Effector memory CD4-positive, alpha-beta T cell (primary cell): Measurements from ENCODE around the gene PRPSAP2.

ENCODE experiments used
- DNase-seq, 3 donors: peaks; one replicate each; pipeline ENCODE4 v3.0.0-alpha.2; 2020
- H3K27ac ChIP-seq: 2 replicates; pipeline ENCODE4 v1.7.0; 2013; ENCODE audit warnings: mild to moderate bottlenecking, low read length, moderate library complexity; ENCODE audit not compliant: insufficient read depth, poor library complexity, severe bottlenecking
- H3K27me3 ChIP-seq: replicated peaks from 2 replicates; pipeline ENCODE4 v1.7.0; 2013; ENCODE audit warnings: mild to moderate bottlenecking, low read length; ENCODE audit not compliant: insufficient read depth, control insufficient read depth, poor library complexity, severe bottlenecking
- H3K36me3 ChIP-seq: 2 replicates; pipeline ENCODE4 v1.7.0; 2013; ENCODE audit warnings: mild to moderate bottlenecking, low read length, moderate library complexity; ENCODE audit not compliant: control insufficient read depth, insufficient read depth
- H3K4me1 ChIP-seq: 2 replicates; pipeline ENCODE4 v1.7.0; 2013; ENCODE audit warnings: low read length, mild to moderate bottlenecking; ENCODE audit not compliant: control insufficient read depth, insufficient read depth, poor library complexity, severe bottlenecking
- H3K4me3 ChIP-seq: 2 replicates; pipeline ENCODE4 v1.7.0; 2013; ENCODE audit warnings: low read length, low read depth, mild to moderate bottlenecking; ENCODE audit not compliant: insufficient read depth, poor library complexity, severe bottlenecking
- H3K9me3 ChIP-seq: 2 replicates; pipeline ENCODE4 v1.7.0; 2013; ENCODE audit warnings: mild to moderate bottlenecking, low read length, moderate library complexity; ENCODE audit not compliant: control insufficient read depth

The PRPSAP2 gene

DNA sequence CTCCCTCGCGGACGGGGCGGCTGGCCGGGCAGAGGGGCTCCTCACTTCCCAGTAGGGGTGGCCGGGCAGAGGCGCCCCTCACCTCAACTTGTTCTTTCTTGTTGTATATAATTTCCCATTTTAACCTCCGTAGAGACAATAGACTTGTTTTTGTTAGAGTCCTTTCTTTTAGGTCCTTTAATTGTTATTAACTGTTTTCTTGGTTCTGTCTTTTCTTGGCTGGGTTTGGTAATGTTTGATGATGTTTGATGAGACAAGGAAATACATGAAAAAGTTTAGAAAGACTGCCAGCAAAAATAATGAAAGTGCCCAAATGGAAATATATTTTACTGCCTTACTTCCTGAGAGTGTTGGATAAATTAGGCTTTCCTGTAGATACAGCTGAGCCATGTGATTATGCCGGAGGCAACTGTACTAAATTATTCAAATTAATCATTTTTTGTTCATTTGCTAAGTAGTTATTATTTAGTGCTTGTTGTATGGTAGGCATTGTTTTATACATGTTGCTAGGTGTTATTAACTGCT is 30.9 kb downstream of the PRPSAP2 start:
- no peak overlapping the region for H3K4me3 ChIP-seq
- H3K4me1 ChIP-seq, result no peaks in the 10 kb centered on the region
- no peaks in the 10 kb centered on the region for H3K9me3 ChIP-seq
- no peaks in the 10 kb centered on the region for H3K27me3 ChIP-seq
- no peak for DNase-seq
- H3K27ac ChIP-seq, result no peak overlapping the region
- peaks cover 36% of the 10 kb centered on the region for H3K36me3 ChIP-seq

DNA sequence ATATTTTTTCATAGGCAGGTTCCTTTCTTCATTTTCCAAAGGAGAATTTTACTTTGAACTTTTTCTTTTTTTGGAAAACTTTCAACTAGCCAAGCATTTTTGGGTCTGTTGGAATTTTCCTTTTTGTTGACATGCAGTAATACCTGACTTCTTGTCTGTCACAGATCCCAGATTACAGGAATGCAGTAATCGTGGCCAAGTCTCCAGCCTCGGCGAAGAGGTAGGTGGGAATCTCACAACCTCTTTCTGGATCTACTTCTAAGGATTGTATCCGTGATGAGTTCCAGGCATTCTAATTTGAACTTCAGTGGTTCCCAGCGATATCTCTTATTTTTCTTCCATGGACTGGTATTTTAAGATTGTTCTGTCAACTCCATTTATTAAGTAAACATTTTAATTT is 31.7 kb downstream of the PRPSAP2 start:
- Histone ChIP-seq H3K27me3 (no peaks in the 10 kb centered on the region), H3K9me3 (no peaks in the 10 kb centered on the region), H3K4me1 (no peaks in the 10 kb centered on the region), H3K27ac (no peak overlapping the region), H3K4me3 (no peak overlapping the region), H3K36me3 (peaks cover 31% of the 10 kb centered on the region)
- DNase-seq, result no peak

DNA sequence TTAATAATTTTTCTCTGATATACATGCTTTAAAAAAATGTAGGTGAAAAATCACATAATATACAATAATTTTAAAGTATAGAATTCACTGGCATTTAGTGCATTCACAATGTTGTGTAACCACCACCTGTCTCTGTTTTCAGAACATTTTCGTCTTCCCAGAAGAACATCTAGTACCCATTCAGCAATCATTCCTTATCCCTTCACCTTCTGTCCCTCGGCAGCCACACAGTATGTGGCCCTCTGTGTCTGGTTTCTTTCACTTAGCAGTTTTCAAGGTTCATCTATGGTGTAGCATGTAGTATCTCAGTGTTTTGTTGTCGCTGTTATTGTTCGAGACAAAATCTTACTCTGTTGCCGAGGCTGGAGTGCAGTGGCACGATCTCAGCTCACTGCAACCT is 33.6 kb downstream of the PRPSAP2 start:
- Histone ChIP-seq H3K27ac (no peak overlapping the region), H3K4me3 (no peak overlapping the region), H3K4me1 (no peaks in the 10 kb centered on the region), H3K36me3 (peaks cover 27% of the 10 kb centered on the region), H3K27me3 (no peaks in the 10 kb centered on the region), H3K9me3 (no peaks in the 10 kb centered on the region)
- no peak for DNase-seq

DNA sequence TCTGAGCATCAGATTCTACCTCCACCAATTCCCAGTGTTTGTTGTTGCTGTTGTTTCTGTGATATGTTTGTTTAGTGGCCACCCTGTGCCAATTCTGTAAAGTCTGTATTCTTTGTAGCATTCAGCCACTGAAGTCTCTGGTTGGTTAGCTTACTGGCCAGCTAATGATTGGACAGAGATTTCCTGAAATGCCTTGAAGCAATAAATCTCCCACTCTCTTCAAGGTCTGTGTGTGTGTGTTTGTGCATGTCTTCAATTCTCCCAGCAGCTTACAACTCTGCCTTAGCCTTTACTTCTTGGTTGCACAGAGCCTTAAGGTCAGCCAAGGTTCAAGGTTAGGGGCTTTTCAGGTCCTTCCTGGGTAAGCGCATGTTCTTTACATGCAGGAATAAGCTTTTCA is 38.2 kb downstream of the PRPSAP2 start:
- Histone ChIP-seq H3K27me3 (no peaks in the 10 kb centered on the region), H3K4me3 (no peak overlapping the region), H3K9me3 (no peaks in the 10 kb centered on the region), H3K36me3 (peaks cover 20% of the 10 kb centered on the region), H3K27ac (no peak overlapping the region), H3K4me1 (peaks cover 10% of the 10 kb centered on the region)
- no peak for DNase-seq

DNA sequence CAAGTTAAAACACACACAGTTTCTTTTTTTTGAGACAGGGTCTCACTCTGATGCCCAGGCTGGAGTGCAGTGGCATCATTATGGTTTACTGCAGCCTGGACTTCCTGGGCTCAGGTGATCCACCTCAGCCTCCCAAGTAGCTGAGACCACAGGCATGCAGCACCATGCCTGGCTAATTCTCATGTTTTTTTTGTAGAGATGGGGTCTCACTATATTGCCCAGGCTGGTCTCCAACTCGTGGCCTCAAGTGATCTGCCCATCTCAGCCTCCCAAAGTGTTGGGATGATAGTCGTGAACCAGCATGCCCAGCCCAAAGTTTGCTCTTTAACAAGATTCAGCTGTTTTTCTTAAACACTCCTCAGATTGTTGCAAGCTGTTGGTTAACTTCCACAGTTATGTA is 39.0 kb downstream of the PRPSAP2 start:
- H3K9me3 ChIP-seq, result no peaks in the 10 kb centered on the region
- H3K27me3 ChIP-seq, result no peaks in the 10 kb centered on the region
- no peak overlapping the region for H3K27ac ChIP-seq
- peaks cover 17% of the 10 kb centered on the region for H3K4me1 ChIP-seq
- no peak for DNase-seq
- H3K4me3 ChIP-seq, result no peak overlapping the region
- H3K36me3 ChIP-seq, result peaks cover 18% of the 10 kb centered on the region

DNA sequence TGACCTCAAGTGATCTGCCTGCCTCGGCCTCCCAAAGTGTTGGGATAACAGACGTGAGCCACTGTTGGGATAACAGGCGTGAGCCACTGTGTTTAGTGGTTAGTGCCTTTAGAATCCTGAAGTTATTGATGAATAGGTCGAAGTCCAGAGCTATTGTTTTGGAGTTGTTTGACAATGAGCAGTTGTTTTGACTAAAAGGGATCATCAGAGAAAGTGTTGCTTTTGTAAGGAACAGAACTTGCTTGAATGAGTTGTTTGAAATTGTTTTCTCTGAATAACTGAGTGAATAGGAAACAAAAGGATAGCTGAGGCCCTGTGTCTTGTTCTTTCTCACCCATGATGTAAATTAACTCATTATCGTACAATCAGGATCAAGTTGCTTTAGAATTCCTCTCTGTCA is 46.6 kb downstream of the PRPSAP2 start:
- H3K27ac ChIP-seq, result no peak overlapping the region
- no peak overlapping the region for H3K4me3 ChIP-seq
- H3K4me1 ChIP-seq, result peaks cover 21% of the 10 kb centered on the region
- H3K9me3 ChIP-seq, result no peaks in the 10 kb centered on the region
- no peaks in the 10 kb centered on the region for H3K27me3 ChIP-seq
- peaks cover 6% of the 10 kb centered on the region for H3K36me3 ChIP-seq
- DNase-seq, result no peak

DNA sequence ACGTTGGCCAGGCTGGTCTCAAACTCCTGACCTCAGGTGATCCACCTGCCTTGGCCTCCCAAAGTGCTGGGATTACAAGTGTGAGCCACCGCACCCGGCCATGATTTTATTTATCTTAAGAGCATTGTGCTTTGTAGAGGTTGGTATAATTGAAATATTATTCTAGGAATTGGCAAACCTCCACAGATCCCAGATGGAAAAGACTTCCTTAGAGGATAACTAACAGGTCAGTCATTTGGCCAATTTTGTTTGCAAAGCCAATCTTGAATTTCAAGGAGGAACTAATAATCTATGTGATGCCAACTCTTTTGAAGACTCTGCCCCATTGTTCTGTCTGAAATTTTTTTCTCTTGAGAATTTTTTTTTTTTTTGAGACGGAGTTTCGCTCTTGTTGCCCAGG is 47.3 kb downstream of the PRPSAP2 start:
- no peak overlapping the region for H3K4me3 ChIP-seq
- no peaks in the 10 kb centered on the region for H3K27me3 ChIP-seq
- peaks cover 6% of the 10 kb centered on the region for H3K36me3 ChIP-seq
- no peak overlapping the region for H3K27ac ChIP-seq
- no peak for DNase-seq
- no peaks in the 10 kb centered on the region for H3K9me3 ChIP-seq
- H3K4me1 ChIP-seq, result peaks cover 20% of the 10 kb centered on the region

DNA sequence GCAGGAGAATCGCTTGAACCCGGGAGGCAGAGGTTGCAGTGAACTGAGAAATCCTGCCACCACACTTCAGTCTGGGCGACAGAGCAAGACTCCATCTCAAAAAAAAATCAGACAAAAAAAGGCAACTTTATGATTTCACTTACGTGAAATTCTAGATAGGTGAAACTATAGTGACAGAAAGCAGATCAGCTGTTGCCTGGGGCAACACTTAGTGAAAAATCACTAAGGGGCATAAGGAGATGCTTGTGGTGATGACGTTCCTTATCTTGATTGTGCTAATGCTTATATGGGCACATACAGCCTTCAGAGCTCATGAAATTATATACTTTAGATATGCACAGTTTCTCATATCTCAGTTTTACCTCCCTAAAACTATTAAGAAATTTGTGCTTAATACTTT is 52.4 kb downstream of the PRPSAP2 start:
- Histone ChIP-seq H3K4me1 (no peaks in the 10 kb centered on the region), H3K27ac (no peak overlapping the region), H3K36me3 (peaks cover 12% of the 10 kb centered on the region), H3K27me3 (no peaks in the 10 kb centered on the region), H3K9me3 (no peaks in the 10 kb centered on the region), H3K4me3 (no peak overlapping the region)
- no peak for DNase-seq

DNA sequence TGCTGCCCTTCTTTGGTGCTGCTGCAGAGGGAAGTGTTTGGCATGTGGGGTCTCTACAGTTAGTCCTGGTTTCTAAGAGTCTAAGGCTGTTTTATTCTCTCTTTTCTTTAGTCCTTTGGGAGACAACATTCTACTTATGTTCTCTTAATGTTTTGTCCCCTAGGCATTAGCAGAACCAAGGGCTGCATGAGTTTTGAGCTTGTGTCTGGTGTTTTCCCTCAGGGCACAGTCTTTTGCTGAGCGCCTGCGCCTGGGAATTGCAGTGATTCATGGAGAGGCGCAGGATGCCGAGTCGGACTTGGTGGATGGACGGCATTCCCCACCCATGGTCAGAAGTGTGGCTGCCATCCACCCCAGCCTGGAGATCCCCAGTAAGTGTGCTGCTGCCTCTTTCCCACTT is 53.0 kb downstream of the PRPSAP2 start:
- H3K9me3 ChIP-seq, result no peaks in the 10 kb centered on the region

DNA sequence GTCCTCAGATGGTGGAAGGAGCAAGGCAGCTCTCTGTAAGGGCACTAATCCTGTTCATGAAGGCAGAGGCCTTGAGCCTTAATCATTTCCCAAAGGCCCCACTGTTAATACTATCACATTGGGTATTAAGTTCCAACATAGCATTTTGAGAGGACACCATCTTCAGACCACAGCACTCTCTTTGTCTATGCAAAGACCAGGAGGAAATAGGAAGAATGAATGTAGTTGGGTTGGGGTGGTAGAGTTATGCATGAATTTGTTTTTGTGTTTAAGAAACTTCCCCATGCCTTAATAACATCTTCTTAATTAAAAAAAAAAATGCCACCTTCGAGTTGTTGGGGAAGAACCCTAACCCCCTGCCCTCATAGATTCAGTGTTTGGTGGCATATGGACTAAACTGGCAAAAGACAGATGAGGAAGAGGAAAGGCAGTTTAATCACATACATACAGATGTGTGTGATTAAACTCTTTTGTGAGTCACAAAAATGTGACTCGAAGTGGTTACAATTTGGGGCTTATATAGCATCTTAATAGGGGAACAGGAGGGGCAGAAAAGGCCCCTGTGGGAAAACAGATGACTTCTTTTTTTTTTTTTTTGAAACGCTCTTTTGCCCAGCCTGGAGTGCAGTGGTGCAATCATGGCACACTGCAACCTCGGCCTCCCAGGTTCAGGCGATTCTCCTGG is 59.0 kb downstream of the PRPSAP2 start:
- Histone ChIP-seq H3K27ac (no peak overlapping the region), H3K4me3 (no peak overlapping the region), H3K9me3 (no peaks in the 10 kb centered on the region), H3K36me3 (peaks cover 30% of the 10 kb centered on the region), H3K27me3 (no peaks in the 10 kb centered on the region), H3K4me1 (peaks cover 12% of the 10 kb centered on the region)
- DNase-seq, result no peak

More for the DNA sequence above, 53.0 kb downstream of the PRPSAP2 start:
- H3K36me3 ChIP-seq, result peaks cover 13% of the 10 kb centered on the region
- H3K27me3 ChIP-seq, result no peaks in the 10 kb centered on the region
- no peak overlapping the region for H3K4me3 ChIP-seq
- DNase-seq, result no peak
- no peak overlapping the region for H3K27ac ChIP-seq
- H3K4me1 ChIP-seq, result no peaks in the 10 kb centered on the region
